GM10266 (cell line): ENCODE results near the gene UBE2Q1.

ENCODE experiments used
- DNase-seq: peaks from one replicate; pipeline ENCODE4 v3.0.0; 2012; ENCODE audit errors: extremely low spot score
- TF ChIP-seq, protein P1 (sequence below): IDR thresholded peaks from 2 replicates; pipeline ENCODE4 v1.5.1; 2012; ENCODE audit warnings: mild to moderate bottlenecking, low read depth; ENCODE audit not compliant: control insufficient read depth, insufficient read depth; ENCODE audit errors: missing control alignments

The UBE2Q1 gene

DNA sequence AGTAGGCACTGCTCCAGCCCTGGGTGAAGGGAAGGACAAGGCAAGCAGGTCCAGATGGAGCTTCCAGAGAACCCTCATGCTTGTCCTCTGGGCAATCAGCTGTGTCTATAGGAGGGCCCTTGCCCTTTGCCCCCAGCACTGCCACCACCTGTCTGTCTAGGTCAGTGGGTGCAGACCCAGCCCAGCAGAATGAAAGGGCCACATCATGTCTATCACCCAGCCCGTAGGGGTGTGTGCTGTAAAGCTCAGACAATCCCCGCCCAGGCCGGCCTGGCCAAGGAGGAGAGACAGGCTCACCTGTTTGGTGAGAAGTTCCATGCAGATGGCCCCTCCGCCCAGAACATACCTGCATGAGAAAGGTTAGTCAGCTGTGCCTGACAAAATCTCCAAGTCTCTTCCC lies 7.0 kb downstream of the UBE2Q1 start:
- no peak for DNase-seq
- TF ChIP-seq, protein P1, sequence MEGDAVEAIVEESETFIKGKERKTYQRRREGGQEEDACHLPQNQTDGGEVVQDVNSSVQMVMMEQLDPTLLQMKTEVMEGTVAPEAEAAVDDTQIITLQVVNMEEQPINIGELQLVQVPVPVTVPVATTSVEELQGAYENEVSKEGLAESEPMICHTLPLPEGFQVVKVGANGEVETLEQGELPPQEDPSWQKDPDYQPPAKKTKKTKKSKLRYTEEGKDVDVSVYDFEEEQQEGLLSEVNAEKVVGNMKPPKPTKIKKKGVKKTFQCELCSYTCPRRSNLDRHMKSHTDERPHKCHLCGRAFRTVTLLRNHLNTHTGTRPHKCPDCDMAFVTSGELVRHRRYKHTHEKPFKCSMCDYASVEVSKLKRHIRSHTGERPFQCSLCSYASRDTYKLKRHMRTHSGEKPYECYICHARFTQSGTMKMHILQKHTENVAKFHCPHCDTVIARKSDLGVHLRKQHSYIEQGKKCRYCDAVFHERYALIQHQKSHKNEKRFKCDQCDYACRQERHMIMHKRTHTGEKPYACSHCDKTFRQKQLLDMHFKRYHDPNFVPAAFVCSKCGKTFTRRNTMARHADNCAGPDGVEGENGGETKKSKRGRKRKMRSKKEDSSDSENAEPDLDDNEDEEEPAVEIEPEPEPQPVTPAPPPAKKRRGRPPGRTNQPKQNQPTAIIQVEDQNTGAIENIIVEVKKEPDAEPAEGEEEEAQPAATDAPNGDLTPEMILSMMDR: no peak

DNA sequence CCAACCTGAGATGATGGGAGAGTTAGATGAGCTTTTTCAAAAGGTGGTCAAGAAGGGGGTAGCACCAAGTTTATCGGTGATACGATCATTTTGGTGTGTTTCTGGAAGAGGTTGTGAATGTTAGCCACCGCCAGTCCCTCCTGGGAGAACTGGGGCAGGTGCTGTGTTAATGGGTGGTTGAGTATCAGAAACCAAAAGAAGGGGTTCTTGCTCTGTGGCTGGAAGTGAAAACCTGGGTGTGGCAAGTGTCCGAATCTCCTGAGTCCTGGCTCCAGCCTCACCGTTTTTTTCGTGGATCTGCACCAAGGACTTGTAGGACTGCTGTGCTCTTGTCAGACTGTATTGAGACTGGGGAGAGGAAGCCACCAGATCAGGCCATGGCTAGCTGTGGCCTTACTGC lies 7.8 kb downstream of the UBE2Q1 start:
- TF ChIP-seq, protein P1: no peak
- DNase-seq: no peak

DNA sequence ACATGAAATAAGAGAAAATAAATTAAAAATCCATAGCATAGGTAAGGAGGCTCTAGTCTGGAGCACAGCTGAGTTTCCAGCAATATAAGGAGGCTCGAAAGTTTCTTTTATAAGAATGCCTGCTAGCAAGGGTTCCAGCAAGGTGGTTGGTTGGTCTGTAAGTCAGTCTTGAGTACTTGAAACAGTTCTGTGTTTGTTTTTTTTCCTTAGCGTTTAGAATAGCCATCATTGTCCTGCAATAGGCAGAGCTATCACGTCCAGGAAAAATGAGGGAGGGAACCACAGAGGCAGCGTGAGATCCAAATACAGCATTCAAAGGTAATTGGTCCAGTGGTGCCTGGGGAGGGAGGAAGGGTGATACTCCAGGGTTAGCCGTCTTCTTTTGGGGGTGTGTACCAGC lies 8.4 kb downstream of the UBE2Q1 start:
- TF ChIP-seq, protein P1: no peak
- no peak for DNase-seq

DNA sequence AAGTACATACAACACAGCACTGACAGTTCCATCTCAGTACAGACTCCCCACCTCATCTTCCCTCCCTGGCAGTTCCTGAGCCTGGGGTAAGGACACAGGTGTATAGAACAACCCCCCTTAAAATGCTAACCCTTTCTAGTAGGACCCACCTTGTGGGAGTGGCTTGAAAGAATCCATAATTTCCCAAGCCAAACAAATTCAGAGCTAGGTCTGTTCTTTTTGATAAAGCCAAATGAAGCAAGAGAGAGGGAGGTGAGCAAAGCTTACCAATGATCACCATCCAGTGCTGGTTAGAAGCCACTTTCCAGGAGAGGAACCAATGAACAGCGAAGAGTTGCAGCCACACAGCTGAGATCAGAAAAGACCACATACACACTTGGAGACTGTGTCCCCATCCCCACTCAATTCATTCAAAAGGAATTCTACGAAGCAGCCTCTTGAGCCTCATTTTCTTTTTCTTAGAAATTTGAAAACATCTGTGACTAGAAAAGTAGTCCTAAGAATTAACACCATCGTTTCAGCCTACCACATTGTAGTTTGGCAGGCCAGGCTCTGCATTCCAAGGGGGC lies 9.2 kb downstream of the UBE2Q1 start:
- DNase-seq: no peak
- TF ChIP-seq, protein P1: no peak

DNA sequence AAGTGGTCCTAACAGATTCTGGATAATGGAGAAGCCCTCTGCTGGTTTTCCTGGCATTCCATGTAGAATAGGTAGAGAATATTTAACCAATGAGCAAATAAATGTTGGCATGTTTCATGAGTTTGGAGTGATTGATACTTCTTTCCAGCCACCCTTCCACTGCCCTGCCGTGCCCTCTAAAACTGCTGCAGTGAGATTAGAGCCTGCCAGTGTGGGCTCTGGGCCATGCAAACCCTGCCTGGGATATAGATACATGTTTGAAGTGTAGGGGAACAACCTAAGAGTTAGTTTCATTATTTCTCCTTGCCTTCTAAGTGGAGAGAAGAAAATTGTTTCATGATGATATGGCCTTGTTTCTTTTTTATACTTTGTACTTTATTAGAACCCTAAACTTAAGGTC lies 10.4 kb downstream of the UBE2Q1 start:
- TF ChIP-seq, protein P1: no peak
- no peak for DNase-seq

DNA sequence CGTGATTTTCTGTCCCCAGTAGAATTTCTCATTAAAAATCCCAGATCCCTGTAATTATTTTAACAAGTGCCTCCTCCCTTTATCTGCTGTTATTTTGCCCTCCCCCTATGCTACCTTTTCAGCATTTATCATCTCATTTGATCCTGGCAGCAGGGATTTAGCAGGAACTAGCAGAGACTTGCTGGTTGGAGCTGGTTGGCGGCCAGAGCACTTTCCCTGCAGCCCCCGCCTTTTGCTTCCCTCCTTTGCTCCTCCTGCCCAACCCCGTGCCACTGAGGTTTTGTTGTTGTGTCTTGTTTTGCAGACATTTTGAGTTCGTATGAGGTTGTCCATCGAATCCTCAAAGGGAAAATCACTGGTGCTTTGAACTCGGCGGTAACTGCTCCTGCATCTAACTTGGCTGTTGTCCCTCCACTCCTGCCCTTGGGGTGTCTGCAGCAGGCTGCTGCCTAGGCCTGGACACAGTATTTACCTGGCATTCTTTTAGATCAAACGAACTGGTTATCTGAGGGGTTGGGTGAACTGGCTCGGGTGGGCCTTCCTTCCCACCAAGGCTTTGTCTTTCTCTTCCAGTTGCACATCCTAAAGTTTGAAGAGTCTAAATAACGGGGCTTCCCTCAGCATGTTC lies 11.2 kb downstream of the UBE2Q1 start:
- DNase-seq: no peak
- TF ChIP-seq, protein P1: no peak

DNA sequence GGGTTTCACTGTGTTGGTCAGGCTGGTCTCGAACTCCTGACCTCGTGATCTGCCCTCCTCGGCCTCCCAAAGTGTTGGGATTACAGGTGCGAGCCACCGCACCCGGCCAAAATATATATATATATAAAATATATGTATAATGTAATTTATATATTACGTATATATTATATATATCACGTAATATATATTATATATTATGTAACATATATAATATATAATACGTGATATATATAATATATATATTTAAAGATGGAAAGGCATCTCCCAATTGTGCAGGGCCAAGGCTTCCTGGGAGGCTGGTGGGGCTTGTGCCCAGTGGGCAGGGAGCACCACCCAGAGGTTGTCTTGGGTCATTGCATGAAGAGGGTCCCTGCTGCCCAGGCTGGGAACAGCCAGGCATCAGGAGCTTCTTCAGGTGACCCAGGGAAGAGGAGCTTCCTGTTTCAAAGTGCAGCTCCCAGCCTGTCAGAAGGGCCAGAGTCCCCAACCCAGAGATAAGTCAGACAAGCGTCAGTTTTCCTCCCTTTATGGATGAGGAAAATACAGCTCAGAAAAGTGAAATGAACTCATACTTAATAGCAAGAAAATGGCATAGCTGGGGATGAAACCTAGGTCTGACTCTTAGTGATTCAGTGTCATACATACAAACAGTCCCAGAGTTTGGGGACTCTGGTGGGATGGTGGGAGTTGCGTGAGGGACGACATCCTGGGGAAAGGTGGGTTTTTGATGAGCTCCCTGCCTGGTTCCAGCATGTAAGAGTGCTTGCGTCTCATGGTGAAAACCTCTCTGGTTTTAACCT lies 12.0 kb downstream of the UBE2Q1 start:
- TF ChIP-seq, protein P1: peak; percentile 84
- DNase-seq: peak; percentile 84
